ENCODE data around the gene JAM2. TPM values are rescaled to one million over a fixed set of nuclear protein-coding genes. Genes with fewer than 3 reads are reported as not detected.

Gene JAM2
- total and polyA plus RNA-seq, 10 of the 15 experiments (the other 5 are each of a cell fraction or from before 2014, with no cell fraction given), result 2.1 to 30.4 (median 8.6) TPM

DNA sequence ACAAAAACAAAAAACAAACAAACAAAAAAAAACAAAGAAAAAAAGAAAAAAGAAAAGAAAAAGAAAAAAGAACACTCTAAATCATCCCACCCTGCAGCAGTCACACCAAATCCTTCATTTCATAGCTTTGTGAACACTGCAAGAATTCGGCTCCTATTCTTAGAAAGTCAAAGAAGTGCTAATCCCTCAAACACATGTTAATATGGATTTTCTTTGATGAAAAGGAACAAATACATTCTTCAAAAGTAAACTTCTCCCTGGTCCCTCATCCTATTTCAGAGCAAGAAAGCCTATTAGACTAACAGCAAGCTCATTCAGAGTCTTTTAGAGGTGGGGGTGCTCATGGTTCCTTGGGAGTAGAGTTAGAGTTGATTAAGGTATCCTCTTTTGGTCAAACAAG, 24.6 kb upstream of the JAM2 start:
- Histone ChIP-seq H2AFZ (ENCODE audit: control insufficient read depth, low read depth, low read length) (no peak overlapping the region), H3K4me1 (ENCODE audit: control insufficient read depth, insufficient read depth, low read length) (no peaks in the 10 kb centered on the region), H3K4me2 (ENCODE audit: control insufficient read depth, insufficient read depth) (no peak overlapping the region), H4K20me1 (ENCODE audit: control insufficient read depth, insufficient read depth) (no peaks in the 10 kb centered on the region), H3K79me2 (ENCODE audit: control insufficient read depth, insufficient read depth, low read length) (no peaks in the 10 kb centered on the region), H3K9ac (ENCODE audit: control insufficient read depth, insufficient read depth, low read length) (no peak overlapping the region), H3K4me3 (no peak overlapping the region), H3K9me3 (replicated peaks; ENCODE audit: control insufficient read depth, insufficient read depth, low read length) (no peaks in the 10 kb centered on the region), H3K27ac (ENCODE audit: control insufficient read depth, insufficient read depth) (no peak overlapping the region), H3K36me3 (ENCODE audit: control insufficient read depth in 2 of 2, insufficient read depth in 2 of 2, low read length in 1 of 2) (no peaks in the 10 kb centered on the region), H3K27me3 (replicated peaks in 1 of 2; ENCODE audit: control insufficient read depth in 2 of 2, insufficient read depth in 2 of 2, low read length in 1 of 2) (no peaks in the 10 kb centered on the region)
- ChIA-PET POLR2A (interaction anchor here (0.7 kb wide), 1 partner anchor 158 kb away, joined by 5 read pairs; no protein-coding TSS in a partner anchor), SMC1A (ENCODE audit: uncharacterized antibody, unreplicated experiment) (no interaction called here), CTCF (no interaction called here), RAD21 (ENCODE audit: unreplicated experiment) (interaction anchor here (0.8 kb wide), 1 partner anchor 94 kb away, joined by 3 read pairs; no protein-coding TSS in a partner anchor)
- intact Hi-C loops (cut with micrococcal nuclease; ENCODE audit: unreplicated experiment), result no loop called here
- FAIRE-seq (no peak), DNase-seq (ENCODE audit: low read depth, low spot score) (no peak), ATAC-seq (no peak)
- 88% methylated on average over 1 of the region's 1 CpG for WGBS (ENCODE audit: insufficient coverage, insufficient replicate concordance, low lambda C conversion rate, missing lambda C conversion rate)
- TF ChIP-seq, protein P1, sequence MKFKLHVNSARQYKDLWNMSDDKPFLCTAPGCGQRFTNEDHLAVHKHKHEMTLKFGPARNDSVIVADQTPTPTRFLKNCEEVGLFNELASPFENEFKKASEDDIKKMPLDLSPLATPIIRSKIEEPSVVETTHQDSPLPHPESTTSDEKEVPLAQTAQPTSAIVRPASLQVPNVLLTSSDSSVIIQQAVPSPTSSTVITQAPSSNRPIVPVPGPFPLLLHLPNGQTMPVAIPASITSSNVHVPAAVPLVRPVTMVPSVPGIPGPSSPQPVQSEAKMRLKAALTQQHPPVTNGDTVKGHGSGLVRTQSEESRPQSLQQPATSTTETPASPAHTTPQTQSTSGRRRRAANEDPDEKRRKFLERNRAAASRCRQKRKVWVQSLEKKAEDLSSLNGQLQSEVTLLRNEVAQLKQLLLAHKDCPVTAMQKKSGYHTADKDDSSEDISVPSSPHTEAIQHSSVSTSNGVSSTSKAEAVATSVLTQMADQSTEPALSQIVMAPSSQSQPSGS (IDR thresholded peaks at IDR 0.05; ENCODE audit: low read length), result no peak
- TF ChIP-seq POLR2AphosphoS2 (IDR thresholded peaks at IDR 0.05; ENCODE audit: low read depth, low read length) (no peak), RBBP5 (conservative IDR thresholded peaks at IDR 0.05) (no peak), DPF2 (IDR thresholded peaks at IDR 0.05) (no peak), FOXM1 (IDR thresholded peaks at IDR 0.05; ENCODE audit: low read depth, low read length) (no peak), TCF3 (IDR thresholded peaks at IDR 0.05; ENCODE audit: borderline replicate concordance, insufficient read depth, low read depth, low read length) (no peak), KDM1A (IDR thresholded peaks at IDR 0.05; ENCODE audit: borderline replicate concordance) (no peak), TARDBP (IDR thresholded peaks at IDR 0.05; ENCODE audit: borderline replicate concordance) (no peak), E2F8 (IDR thresholded peaks at IDR 0.05; ENCODE audit: low read depth, partially characterized antibody) (no peak), YY1 (IDR thresholded peaks at IDR 0.05; ENCODE audit: low read depth, low read length) (no peak), KLF5 (IDR thresholded peaks at IDR 0.05; ENCODE audit: partially characterized antibody) (no peak), SKIL (IDR thresholded peaks at IDR 0.05; ENCODE audit: low read depth, poor library complexity, severe bottlenecking) (no peak), GABPA (IDR thresholded peaks at IDR 0.05; ENCODE audit: low read depth) (no peak), CBX3 (IDR thresholded peaks at IDR 0.05; ENCODE audit: borderline replicate concordance, low read depth) (no peak), HDAC6 (IDR thresholded peaks at IDR 0.05; ENCODE audit: unreplicated experiment) (no peak)
- TF ChIP-seq, protein P2, sequence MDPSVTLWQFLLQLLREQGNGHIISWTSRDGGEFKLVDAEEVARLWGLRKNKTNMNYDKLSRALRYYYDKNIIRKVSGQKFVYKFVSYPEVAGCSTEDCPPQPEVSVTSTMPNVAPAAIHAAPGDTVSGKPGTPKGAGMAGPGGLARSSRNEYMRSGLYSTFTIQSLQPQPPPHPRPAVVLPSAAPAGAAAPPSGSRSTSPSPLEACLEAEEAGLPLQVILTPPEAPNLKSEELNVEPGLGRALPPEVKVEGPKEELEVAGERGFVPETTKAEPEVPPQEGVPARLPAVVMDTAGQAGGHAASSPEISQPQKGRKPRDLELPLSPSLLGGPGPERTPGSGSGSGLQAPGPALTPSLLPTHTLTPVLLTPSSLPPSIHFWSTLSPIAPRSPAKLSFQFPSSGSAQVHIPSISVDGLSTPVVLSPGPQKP (IDR thresholded peaks at IDR 0.05; ENCODE audit: low read depth, low read length), result no peak
- in situ Hi-C loops (cut with MboI), result no loop called here
- no TSS peak for BruUV-seq (replicated peaks)
